ENCODE measurements around the gene MT1G.

- TF ChIP-seq FOXK2 (IDR thresholded peaks at IDR 0.05) (no peak), SUZ12 (IDR thresholded peaks at IDR 0.05) (no peak), L3MBTL2 (conservative IDR thresholded peaks at IDR 0.05) (no peak), BHLHE40 (IDR thresholded peaks at IDR 0.05; ENCODE audit: borderline replicate concordance) (no peak), SP1 (IDR thresholded peaks at IDR 0.05) (no peak), ELF4 (IDR thresholded peaks at IDR 0.05) (no peak), FOXM1 (IDR thresholded peaks at IDR 0.05; ENCODE audit: borderline replicate concordance) (no peak), FOXA1 (IDR thresholded peaks at IDR 0.05) (no peak)
- TF ChIP-seq, protein P1, sequence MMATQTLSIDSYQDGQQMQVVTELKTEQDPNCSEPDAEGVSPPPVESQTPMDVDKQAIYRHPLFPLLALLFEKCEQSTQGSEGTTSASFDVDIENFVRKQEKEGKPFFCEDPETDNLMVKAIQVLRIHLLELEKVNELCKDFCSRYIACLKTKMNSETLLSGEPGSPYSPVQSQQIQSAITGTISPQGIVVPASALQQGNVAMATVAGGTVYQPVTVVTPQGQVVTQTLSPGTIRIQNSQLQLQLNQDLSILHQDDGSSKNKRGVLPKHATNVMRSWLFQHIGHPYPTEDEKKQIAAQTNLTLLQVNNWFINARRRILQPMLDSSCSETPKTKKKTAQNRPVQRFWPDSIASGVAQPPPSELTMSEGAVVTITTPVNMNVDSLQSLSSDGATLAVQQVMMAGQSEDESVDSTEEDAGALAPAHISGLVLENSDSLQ (IDR thresholded peaks at IDR 0.05) = no peak
These were observed 18.6 kb downstream of the MT1G start for GRCh38 chr16:56649271-56649670.

Data from HEK293T (cell line).